ENCODE measurements around the gene PPM1H.

Gene PPM1H

DNA sequence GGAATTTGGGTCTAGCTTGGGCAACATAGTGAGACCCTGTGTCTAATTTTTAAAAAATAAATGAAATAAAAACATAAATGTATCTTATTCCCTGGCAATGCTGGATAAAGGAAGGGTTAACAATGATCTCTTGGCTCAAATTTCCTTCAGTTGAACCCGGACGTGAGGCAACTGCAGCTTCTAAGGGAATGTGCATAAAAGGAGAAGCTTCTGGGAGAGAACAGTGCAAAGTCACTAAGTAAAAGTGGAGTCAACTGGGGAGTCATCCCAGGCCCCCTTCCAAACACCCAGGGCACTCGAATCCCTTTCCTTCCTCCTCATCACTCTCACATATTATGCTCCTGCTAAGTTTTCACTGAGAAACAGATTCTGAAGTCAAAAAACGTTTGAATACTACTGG, 147.3 kb downstream of the PPM1H start:
- no peak overlapping the region for H3K4me3 Mint-ChIP-seq

DNA sequence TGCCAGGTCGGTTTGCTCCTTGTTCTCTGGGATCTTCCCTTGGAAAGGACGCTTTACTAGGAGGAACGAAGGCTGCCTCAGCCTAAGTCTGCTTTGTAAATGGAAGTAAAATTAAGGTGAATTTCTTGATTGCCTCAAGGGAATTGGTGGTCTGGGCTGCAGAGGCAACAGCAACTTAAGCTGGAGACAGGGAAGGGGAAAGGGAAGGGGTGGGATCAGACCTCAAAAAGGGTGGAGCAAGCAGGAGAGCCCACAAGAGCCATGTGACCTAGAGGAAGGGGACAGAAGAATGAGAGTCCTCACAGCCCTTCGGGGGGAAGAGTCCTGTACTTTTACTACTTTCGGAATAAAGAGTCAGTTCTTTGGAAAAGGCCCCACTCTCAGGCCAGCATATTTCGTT, 147.9 kb downstream of the PPM1H start:
- H3K27me3 Mint-ChIP-seq: peaks cover 18% of the 10 kb centered on the region
- no peaks in the 10 kb centered on the region for H3K36me3 Mint-ChIP-seq
- H3K9me3 Mint-ChIP-seq: no peaks in the 10 kb centered on the region
- peaks cover 11% of the 10 kb centered on the region for H3K4me1 Mint-ChIP-seq
- CTCF ChIA-PET: interaction anchor here (0.9 kb wide), 2 partner anchors 8 to 13 kb away, joined by 3 to 7 read pairs; no protein-coding TSS in a partner anchor
- H3K27ac Mint-ChIP-seq: no peak overlapping the region
- DNase-seq: no peak
- H3K4me3 Mint-ChIP-seq: no peak overlapping the region

More for the DNA sequence above, 147.3 kb downstream of the PPM1H start:
- Mint-ChIP-seq H3K27ac (no peak overlapping the region), H3K27me3 (peaks cover 18% of the 10 kb centered on the region), H3K4me1 (peaks cover 11% of the 10 kb centered on the region), H3K36me3 (no peaks in the 10 kb centered on the region), H3K9me3 (no peaks in the 10 kb centered on the region)
- CTCF ChIA-PET: interaction anchor here (0.9 to 1.7 kb wide), 4 partner anchors 11 to 353 kb away, joined by 3 to 7 read pairs (median 6); no protein-coding TSS in a partner anchor
- no peak for DNase-seq

DNA sequence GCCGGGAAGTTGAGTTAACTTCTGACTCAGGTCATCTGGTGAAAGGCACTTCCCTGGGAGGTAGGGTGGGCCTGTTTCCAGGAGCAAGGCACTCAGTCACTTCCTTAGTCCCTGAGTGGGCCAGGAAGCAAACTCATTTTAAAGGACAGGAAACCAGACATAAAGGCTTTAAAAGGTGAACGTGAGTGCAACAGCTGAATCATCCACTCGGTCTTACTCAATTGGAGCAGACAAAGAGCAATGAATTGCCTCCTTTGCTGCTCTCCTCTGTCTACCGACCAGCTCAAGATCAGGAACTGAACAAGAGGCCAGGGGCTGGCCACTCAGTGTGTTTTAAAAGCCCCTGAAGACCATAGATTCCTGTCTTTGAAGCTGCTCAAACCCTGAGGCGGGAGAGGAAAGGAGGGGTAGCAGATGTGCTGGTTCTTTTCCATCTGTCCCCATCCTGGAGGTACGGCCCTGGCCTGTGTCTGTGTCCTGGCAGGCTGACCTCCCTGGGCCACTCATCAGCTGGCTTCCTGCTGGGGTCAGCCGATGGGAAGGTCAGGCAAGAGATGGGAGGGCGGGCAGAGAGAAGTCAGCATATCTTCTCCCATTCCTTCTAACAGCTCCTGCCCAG, 148.9 kb downstream of the PPM1H start:
- DNase-seq: no peak
- Mint-ChIP-seq H3K36me3 (no peaks in the 10 kb centered on the region), H3K9me3 (no peaks in the 10 kb centered on the region), H3K4me3 (no peak overlapping the region), H3K4me1 (peaks cover 11% of the 10 kb centered on the region), H3K27ac (no peak overlapping the region), H3K27me3 (peaks cover 24% of the 10 kb centered on the region)
- CTCF ChIA-PET: interaction anchor here (0.6 to 1.5 kb wide), 4 partner anchors 9 to 348 kb away, joined by 3 to 6 read pairs (median 4); no protein-coding TSS in a partner anchor

DNA sequence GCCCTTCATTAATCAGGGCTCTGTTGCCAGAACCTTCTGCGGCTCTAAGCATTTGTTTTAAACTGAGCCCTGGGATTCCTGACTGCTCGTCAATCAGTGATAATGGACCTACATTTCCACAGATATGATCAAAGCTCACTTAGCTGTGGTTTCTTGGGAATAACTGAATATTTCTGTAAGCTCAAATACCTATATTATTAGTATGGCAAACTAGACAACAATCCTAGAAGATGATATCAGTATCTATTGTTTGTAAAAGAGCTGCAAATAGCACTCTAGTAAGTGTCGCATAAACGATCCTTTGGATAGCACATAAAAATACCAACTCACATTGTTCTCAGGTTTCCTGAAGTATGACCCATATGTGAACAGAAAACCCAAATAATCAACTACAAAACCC, 150.4 kb downstream of the PPM1H start:
- Mint-ChIP-seq H3K9me3 (no peaks in the 10 kb centered on the region), H3K36me3 (no peaks in the 10 kb centered on the region), H3K27me3 (peaks cover 21% of the 10 kb centered on the region), H3K27ac (no peak overlapping the region), H3K4me1 (peaks cover 11% of the 10 kb centered on the region), H3K4me3 (no peak overlapping the region)
- DNase-seq: no peak
- CTCF ChIA-PET: interaction anchor here (1.2 kb wide), 1 partner anchor 9 kb away, joined by 6 read pairs; no protein-coding TSS in a partner anchor

DNA sequence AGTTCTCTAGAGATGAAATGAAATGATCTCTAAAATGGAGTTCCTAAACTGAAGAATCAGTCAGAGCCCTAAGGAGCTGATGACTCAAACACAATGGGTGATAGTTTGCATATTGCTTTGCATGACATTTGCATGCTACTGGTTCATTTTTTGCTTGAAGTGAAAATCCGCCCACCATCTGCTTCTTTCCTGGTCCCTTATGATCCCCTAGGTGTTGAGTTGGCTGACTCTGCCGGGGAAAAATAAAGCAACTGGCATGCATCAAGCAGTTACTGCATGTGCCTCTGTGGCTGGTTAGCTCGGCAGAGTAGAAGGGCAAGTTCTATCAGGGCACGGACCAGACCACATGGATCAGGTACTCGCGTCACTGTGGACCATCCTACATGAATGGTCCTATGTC, 151.1 kb downstream of the PPM1H start:
- peaks cover 21% of the 10 kb centered on the region for H3K27me3 Mint-ChIP-seq
- CTCF ChIA-PET: interaction anchor here (0.9 kb wide), 1 partner anchor 14 kb away, joined by 3 read pairs; no protein-coding TSS in a partner anchor
- H3K36me3 Mint-ChIP-seq: no peaks in the 10 kb centered on the region
- H3K4me1 Mint-ChIP-seq: peaks cover 11% of the 10 kb centered on the region
- no peaks in the 10 kb centered on the region for H3K9me3 Mint-ChIP-seq
- H3K27ac Mint-ChIP-seq: no peak overlapping the region
- DNase-seq: no peak
- no peak overlapping the region for H3K4me3 Mint-ChIP-seq

DNA sequence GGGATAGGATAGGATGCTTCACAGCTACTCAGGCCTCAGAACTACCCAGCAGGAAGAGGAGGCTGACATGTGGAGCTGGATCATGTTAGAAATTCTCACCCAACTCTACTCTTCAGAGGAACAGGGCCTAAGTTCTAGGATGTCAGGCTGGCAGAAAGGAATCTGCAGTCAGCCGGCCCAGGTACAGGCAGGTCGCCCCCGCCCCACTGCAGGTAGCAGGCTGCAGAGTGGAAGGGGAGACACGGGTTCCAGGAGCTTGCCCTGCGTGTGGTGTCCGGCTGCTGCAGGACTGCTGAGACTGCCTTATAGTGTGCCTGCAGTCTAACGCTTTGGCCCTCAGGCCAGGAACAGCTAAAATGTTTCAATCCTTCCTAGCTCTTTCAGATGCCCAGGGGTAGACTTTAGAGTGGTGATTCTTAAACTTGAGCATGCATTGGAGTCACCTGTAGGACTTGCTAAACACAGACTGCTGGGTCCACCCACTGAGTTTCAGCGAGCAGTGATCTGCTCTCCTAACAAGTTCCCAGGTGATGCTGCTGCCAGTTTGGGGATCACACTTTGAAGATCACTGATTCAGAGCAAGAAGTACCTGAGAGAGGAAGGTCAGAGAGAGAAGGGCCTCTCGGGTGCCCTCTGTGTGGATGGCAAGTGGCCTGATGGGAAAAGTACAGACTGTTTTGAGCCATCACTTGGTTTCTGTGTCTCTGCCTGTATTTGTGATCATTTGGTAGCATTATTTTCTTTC, 153.6 kb downstream of the PPM1H start:
- no peaks in the 10 kb centered on the region for H3K36me3 Mint-ChIP-seq
- H3K27ac Mint-ChIP-seq: no peak overlapping the region
- no peak overlapping the region for H3K4me3 Mint-ChIP-seq
- peaks cover 19% of the 10 kb centered on the region for H3K27me3 Mint-ChIP-seq
- H3K4me1 Mint-ChIP-seq: peaks cover 8% of the 10 kb centered on the region
- CTCF ChIA-PET: interaction anchor here (0.8 to 1.2 kb wide), 2 partner anchors 16 to 343 kb away, joined by 3 read pairs; no protein-coding TSS in a partner anchor
- no peaks in the 10 kb centered on the region for H3K9me3 Mint-ChIP-seq
- DNase-seq: no peak

DNA sequence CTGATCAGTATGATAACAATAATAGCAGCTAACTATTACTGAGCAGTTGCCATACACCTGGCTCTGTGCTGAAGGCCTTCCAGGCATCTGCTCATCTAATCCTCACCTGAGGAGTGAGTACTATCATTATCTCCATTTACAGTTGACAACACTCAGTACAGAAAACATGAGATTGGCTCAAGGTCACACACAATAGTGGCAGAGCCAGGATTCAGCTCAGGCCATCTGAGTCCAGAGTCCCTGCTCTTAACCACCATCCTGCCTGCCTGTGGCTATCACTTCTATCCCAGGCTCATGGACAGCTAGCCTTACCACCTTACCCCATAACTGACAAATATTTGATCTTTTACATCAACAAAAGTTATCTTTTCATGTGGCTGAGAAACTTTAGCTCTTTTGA, 155.5 kb downstream of the PPM1H start:
- Mint-ChIP-seq H3K36me3 (no peaks in the 10 kb centered on the region), H3K4me1 (no peaks in the 10 kb centered on the region), H3K4me3 (no peak overlapping the region), H3K27ac (no peak overlapping the region), H3K9me3 (no peaks in the 10 kb centered on the region), H3K27me3 (peaks cover 7% of the 10 kb centered on the region)
- DNase-seq: no peak
- CTCF ChIA-PET: interaction anchor here (1.4 kb wide), 1 partner anchor 15 kb away, joined by 4 read pairs; no protein-coding TSS in a partner anchor

DNA sequence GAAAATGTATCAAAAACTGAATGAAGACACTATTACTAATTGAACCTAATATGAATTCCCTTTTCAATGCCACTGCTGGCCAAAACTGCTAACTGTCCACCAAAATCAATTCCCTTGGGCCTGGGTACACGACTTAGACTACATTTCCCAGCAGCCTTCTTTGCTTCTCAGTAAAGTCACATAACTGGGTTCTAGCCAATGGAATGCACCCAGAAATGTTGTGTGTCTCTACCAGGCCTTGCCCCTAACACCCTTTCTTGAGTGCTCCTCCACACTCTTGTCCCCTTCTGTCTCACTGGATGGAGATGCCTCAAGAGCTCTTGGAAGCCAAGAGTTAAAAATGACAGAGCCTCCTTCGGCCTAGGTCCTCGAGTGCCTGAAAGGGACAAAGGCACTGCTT, 156.8 kb downstream of the PPM1H start:
- Mint-ChIP-seq H3K27ac (no peak overlapping the region), H3K27me3 (peaks cover 7% of the 10 kb centered on the region), H3K36me3 (no peaks in the 10 kb centered on the region), H3K9me3 (no peaks in the 10 kb centered on the region), H3K4me1 (no peaks in the 10 kb centered on the region), H3K4me3 (no peak overlapping the region)
- CTCF ChIA-PET: no interaction called here
- DNase-seq: no peak

DNA sequence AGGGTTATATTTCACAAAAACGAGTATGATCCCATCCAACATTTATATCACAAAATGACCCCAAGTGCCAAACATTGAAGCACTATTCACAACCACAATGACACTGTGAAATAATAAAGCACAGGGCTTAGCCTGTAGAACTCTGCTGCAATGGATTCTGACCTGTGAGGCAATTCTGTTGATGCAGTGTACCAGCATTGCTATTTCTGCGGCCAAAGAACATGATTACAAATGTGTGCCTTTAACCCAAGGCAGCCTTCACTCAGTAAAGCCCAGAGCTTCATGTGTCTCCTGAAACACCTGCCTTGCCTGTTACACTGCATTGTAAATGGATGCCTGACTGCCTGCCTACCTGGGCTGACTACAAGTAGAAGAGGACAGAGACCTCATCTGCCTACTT, 158.0 kb downstream of the PPM1H start:
- Mint-ChIP-seq H3K27ac (no peak overlapping the region), H3K4me3 (no peak overlapping the region), H3K4me1 (no peaks in the 10 kb centered on the region), H3K27me3 (peaks cover 7% of the 10 kb centered on the region), H3K36me3 (no peaks in the 10 kb centered on the region), H3K9me3 (no peaks in the 10 kb centered on the region)
- CTCF ChIA-PET: no interaction called here
- DNase-seq: no peak

DNA sequence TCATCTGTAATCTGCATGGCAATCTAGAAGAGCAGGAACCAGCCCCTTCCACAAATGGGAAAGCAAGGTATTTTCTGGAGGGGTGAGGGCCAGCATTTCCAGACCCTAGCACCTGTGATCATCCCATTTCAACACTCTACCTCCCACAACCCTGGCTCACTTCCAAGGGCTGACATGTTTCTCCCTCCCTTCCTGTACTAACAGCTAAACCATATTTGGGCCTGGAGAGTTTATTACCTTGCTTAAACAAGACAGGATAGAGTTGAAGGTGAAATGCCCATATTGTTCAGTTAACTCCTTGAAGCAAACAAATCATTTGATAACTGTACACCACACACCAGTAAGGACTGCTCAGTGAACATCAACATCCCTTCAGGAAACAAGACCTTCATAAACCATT, 158.4 kb downstream of the PPM1H start:
- peaks cover 6% of the 10 kb centered on the region for H3K27me3 Mint-ChIP-seq
- no peaks in the 10 kb centered on the region for H3K36me3 Mint-ChIP-seq
- H3K9me3 Mint-ChIP-seq: no peaks in the 10 kb centered on the region
- H3K4me3 Mint-ChIP-seq: no peak overlapping the region
- no peak overlapping the region for H3K27ac Mint-ChIP-seq
- H3K4me1 Mint-ChIP-seq: no peaks in the 10 kb centered on the region
- no peak for DNase-seq
- CTCF ChIA-PET: no interaction called here

DNA sequence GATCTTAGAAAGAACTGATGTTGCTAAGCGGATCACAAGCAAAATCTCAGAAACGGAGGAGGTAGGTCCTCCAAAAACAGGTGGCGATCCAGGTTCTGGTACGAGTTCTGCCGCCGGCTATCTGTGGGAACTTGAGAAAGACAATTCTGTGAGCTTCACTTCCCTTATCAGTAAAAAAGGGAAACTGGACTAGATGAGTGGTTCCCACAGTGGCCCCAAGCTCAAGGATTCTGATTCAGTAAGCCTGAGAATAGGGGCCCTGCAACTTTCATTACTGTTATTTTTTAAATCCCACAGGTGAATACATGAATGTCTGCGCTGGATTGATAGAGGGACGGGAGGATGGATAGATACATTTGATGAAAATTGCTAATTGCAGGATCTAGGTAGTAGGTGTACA, 160.2 kb downstream of the PPM1H start:
- no peaks in the 10 kb centered on the region for H3K9me3 Mint-ChIP-seq
- no peaks in the 10 kb centered on the region for H3K27me3 Mint-ChIP-seq
- DNase-seq: no peak
- no peaks in the 10 kb centered on the region for H3K4me1 Mint-ChIP-seq
- H3K4me3 Mint-ChIP-seq: no peak overlapping the region
- no peak overlapping the region for H3K27ac Mint-ChIP-seq
- no peaks in the 10 kb centered on the region for H3K36me3 Mint-ChIP-seq
- CTCF ChIA-PET: no interaction called here

DNA sequence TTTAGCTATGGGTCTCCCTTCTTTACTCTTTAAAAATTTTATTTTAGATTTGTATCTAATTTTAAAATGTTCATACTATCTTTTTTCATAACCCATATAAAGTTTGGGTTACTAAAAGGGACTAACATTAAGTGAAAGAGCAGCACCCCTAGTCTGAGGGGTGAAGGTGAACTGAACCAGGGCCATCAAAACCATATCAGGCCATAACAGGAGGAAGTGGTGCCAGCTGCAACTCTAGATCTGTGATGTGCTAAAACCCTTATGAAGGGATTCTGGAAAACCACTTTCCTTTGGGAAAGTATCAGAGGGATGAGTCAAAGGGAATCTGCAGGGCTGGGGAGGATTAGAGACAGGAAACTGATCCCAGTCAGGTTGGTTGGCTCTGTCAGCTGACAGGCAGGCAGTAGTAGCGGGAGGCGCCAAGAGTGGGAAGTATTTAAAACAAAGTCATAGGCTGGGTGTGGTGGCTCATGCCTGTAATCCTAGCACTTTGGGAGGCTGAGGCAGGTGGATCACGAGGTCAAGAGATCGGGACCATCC, 162.5 kb downstream of the PPM1H start:
- Mint-ChIP-seq H3K4me3 (no peak overlapping the region), H3K4me1 (no peaks in the 10 kb centered on the region), H3K27ac (no peak overlapping the region), H3K27me3 (peaks cover 3% of the 10 kb centered on the region), H3K9me3 (no peaks in the 10 kb centered on the region), H3K36me3 (no peaks in the 10 kb centered on the region)
- DNase-seq: no peak
- CTCF ChIA-PET: no interaction called here

DNA sequence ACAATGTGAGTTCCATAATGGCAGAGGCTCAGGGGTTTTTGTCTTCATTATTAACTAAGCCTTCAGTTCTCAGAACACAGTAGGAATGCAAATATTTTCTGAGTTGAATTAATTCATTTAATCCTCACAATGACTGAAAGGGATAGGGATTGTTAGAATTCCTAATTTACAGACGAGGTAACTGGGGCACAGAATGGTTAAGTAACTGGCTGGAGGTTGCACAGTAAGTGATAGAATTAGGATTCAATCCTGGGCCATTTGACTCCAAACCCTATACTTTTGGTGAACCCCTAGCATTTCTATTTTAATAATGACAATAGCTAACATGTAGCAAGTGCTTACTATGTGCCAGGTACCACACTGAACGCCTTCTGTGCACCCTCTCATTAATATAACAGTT, 163.1 kb downstream of the PPM1H start:
- Mint-ChIP-seq H3K4me3 (no peak overlapping the region), H3K36me3 (no peaks in the 10 kb centered on the region), H3K27ac (no peak overlapping the region), H3K27me3 (peaks cover 7% of the 10 kb centered on the region), H3K9me3 (no peaks in the 10 kb centered on the region), H3K4me1 (no peaks in the 10 kb centered on the region)
- CTCF ChIA-PET: no interaction called here
- no peak for DNase-seq

DNA sequence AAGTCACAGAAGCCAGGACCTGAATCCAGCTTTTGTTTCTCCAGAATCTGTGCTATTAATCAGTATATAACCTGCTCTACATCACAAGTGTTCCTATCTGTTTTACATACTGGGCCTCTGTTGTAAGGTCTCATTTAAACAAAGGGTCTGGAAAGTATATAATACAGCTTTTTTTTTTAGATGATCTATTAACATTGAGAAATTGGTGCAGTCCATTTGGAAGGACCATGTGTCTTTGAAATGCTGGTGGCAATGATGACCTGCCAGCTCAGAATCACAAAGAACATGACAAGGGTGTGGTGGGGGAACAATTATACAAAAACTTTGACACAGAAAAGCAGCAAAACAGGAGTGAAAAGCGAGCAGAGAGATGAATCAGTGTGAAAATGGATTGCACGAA, 164.6 kb downstream of the PPM1H start:
- Mint-ChIP-seq H3K36me3 (no peaks in the 10 kb centered on the region), H3K4me1 (no peaks in the 10 kb centered on the region), H3K9me3 (no peaks in the 10 kb centered on the region), H3K27ac (no peak overlapping the region), H3K4me3 (no peak overlapping the region), H3K27me3 (peaks cover 11% of the 10 kb centered on the region)
- CTCF ChIA-PET: interaction anchor here (1.0 kb wide), 1 partner anchor 24 kb away, joined by 3 read pairs; no protein-coding TSS in a partner anchor
- DNase-seq: no peak

All from activated naive CD4-positive, alpha-beta T cell treated with anti-CD3 and anti-CD28 coated beads, Interleukin-2, amount 10 ng/mL, durations not matched to agents 7 days and 5 days (primary cell).